Body of pancreas (tissue), 4 donors: ENCODE results near the gene TOR1B. TPM values are rescaled to one million over a fixed set of nuclear protein-coding genes. Genes with fewer than 3 reads are reported as not detected.
"Not testable (repeated sequence)": the region's sequence is repeated elsewhere in the genome, so short reads cannot be mapped to it uniquely, and the experiment has no call there.

Source experiments
- ATAC-seq: fragments of 150-250 bp; one replicate; pipeline ENCODE4 v1.9.1; 2016
- DNase-seq, 4 donors: peaks; one replicate each; pipeline ENCODE4 v3.0.0-alpha.2; 2019
- H3K27ac ChIP-seq, 4 donors: fragments of 200-600 bp; sonication (generic); 1 replicate in 3 of 4; 2 replicates in 1 of 4; pipeline versions ENCODE4 v1.5.1 to v1.6.1; 2016 to 2019; ENCODE audit warnings: mild to moderate bottlenecking in 1 of 4, mixed read lengths in 1 of 4, moderate library complexity in 1 of 4
- H3K27me3 ChIP-seq, 2 donors: fragments of 200-600 bp; sonication (generic); one replicate each; pipeline ENCODE4 v1.6.0; 2016; ENCODE audit warnings: mild to moderate bottlenecking in 1 of 2
- H3K36me3 ChIP-seq, 2 donors: fragments of 200-600 bp; sonication (generic); replicated peaks in 1 of 2; 2 replicates each; pipeline ENCODE4 v1.5.1; 2016; ENCODE audit warnings: low read depth in 2 of 2; ENCODE audit not compliant: insufficient read depth in 1 of 2
- H3K4me1 ChIP-seq: fragments of 200-600 bp; sonication (generic); one replicate; pipeline ENCODE4 v1.6.0; 2016
- H3K4me3 ChIP-seq, 2 donors: fragments of 200-600 bp; sonication (generic); 1 replicate in 1 of 2; 2 replicates in 1 of 2; pipeline ENCODE4 v1.5.1; 2016 to 2019
- H3K9me3 ChIP-seq, 3 donors: fragments of 200-600 bp; sonication (generic); 1 replicate in 2 of 3; 2 replicates in 1 of 3; pipeline ENCODE4 v1.5.1; 2016
- CTCF ChIP-seq, 7 experiments: fragments of 450-650 bp in 4 of 7; fragments of 200-600 bp in 3 of 7; sonication (generic) in 3 of 7; IDR thresholded peaks; one replicate each; pipeline ENCODE4 v1.5.1; 2016 to 2019; ENCODE audit warnings: antibody characterized with exemption in 7 of 7
- POLR2A ChIP-seq, 3 donors: fragments of 450-650 bp; IDR thresholded peaks; one replicate each; pipeline ENCODE4 v1.6.1; 2016; ENCODE audit warnings: antibody characterized with exemption in 3 of 3, mild to moderate bottlenecking in 2 of 3
- WGBS, 2 donors: methylation state at CpG; one replicate each; pipeline ENCODE4 v1.1.5; 2017; 5-methylcytosine and 5-hydroxymethylcytosine counted together
- intact Hi-C: fragments of 100-400 bp; cut with DNase I; formaldehyde crosslinking; loops from one replicate; pipeline ENCODE4 v1.15.1; 2023
- total RNA-seq, 2 donors: library from RNA; depleted of rRNA; stranded (reverse); fragments of >200 nt; gene quantifications; one replicate each; pipeline ENCODE4 v1.1.0, GENCODE V29; 2016

Gene TOR1B
- total RNA-seq, 2 donors from 2014 or later, result 9.6 to 19.2 TPM

DNA sequence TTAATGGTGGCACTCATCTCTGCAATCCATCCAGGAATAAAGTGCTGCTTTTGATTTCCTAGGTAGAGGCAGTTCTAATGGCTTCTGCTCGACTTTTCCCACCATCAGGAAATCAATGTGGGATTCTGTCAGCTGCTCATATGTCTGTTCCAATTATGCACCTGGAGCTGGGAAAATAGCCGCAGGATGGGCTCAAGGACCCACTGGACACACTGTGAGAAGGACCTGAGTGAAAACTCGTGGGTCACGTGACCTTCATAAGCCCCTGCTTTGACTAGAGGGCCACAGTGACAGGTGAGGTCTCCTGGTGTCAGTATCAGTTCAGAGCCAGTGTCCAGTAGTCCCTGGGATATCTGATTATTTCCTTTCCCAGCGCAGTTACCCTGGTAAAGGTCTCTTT is 32.2 kb upstream of the TOR1B start:
- WGBS, 2 donors, result 47 to 52% methylated on average over 3 to 5 of the region's 5 CpGs
- Histone ChIP-seq H3K27me3 (no peaks in the 10 kb centered on the region), H3K36me3 (no peaks in the 10 kb centered on the region), H3K4me1 (peaks cover 22% of the 10 kb centered on the region), H3K4me3 (no peak overlapping the region), H3K27ac (peak overlapping the region in 2 of 4 donors; percentile 30 to 43), H3K9me3 (no peaks in the 10 kb centered on the region)
- intact Hi-C loops, result loop anchor here (10.0 kb wide), 1 partner anchor 116 kb away; no protein-coding TSS in a partner anchor
- ATAC-seq, result no peak
- no peak for TF ChIP-seq POLR2A (IDR thresholded peaks at IDR 0.05)
- TF ChIP-seq CTCF (IDR thresholded peaks at IDR 0.05), result no peak
- DNase-seq, result peak in 1 of 4 donors; percentile 20

GRCh38 chr9:129773262-129774048 is 29.5 kb upstream of the TOR1B start:
- Histone ChIP-seq H3K9me3 (no peaks in the 10 kb centered on the region), H3K4me3 (no peak overlapping the region), H3K27me3 (no peaks in the 10 kb centered on the region), H3K36me3 (no peaks in the 10 kb centered on the region), H3K27ac (peak overlapping the region; percentile 4 to 68 (median 53)), H3K4me1 (peaks cover 22% of the 10 kb centered on the region)
- peak; percentile 64 to 84 (median 74) for DNase-seq
- intact Hi-C loops, result loop anchor here (10.0 kb wide), 1 partner anchor 119 kb away; no protein-coding TSS in a partner anchor
- TF ChIP-seq CTCF (IDR thresholded peaks at IDR 0.05) (no peak), POLR2A (IDR thresholded peaks at IDR 0.05) (no peak)
- ATAC-seq, result peak; percentile 74
- 35 to 39% methylated on average over 8 to 10 of the region's 10 CpGs for WGBS, 2 donors

DNA sequence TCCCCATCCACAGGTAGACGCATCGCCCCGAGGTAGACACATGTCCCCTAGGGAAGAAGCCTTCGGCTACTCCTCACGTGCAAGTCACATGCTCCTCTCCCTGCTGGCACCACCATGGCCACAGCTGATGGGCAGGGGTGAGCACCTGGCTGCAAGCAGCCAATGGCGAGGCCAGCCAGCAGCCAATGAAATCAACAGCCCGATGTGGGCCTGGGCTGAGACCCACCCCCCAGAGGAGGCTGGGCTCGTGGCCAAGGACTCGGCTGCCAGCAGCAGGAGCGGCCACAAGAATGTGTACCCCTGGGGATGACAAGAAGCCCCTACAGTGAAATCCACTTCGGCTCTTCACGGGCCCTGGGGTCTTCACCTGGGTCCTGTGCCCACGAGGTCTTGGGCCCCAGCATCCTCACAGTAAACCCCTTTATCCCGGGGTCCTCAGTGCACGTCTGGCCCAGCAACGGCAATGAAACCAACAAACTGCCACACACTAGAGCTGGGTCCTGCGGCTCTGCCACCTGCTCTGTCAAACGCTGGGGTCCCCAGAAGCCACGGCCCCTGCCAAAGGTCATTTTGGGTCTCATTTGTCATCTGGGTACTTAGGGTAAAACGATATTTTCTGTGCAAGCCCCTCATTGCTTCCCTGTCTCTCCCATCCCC is 28.1 kb upstream of the TOR1B start:
- intact Hi-C loops, result loop anchor here (10.0 kb wide), 1 partner anchor 120 kb away; no protein-coding TSS in a partner anchor
- H3K36me3 ChIP-seq, result no peaks in the 10 kb centered on the region
- TF ChIP-seq POLR2A (IDR thresholded peaks at IDR 0.05), result no peak
- no peak for TF ChIP-seq CTCF (IDR thresholded peaks at IDR 0.05)
- H3K4me3 ChIP-seq, result no peak overlapping the region
- H3K27me3 ChIP-seq, result no peaks in the 10 kb centered on the region
- no peak for ATAC-seq
- H3K4me1 ChIP-seq, result peaks cover 22% of the 10 kb centered on the region
- no peaks in the 10 kb centered on the region for H3K9me3 ChIP-seq
- H3K27ac ChIP-seq, result no peak overlapping the region
- no peak for DNase-seq
- WGBS, 2 donors, result 76 to 78% methylated on average over 10 to 20 of the region's 20 CpGs

DNA sequence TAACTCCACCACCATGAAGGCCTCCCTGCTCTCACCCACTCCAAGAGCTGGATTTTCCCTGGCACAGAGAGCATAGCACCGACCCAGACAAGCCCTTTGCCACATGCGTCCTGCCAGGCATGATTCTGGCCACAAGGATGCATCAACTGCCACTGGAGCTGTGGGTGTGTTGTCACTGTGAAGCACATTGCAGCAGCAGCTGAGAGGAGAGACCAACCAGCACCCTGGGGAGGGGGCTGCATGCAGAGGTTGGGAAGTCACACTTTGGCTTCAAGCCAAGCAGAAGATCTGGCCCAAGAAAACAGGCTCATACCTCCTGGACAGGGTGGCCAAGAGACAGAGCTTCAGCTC is 27.6 kb upstream of the TOR1B start:
- Histone ChIP-seq H3K4me1 (peaks cover 20% of the 10 kb centered on the region), H3K27ac (no peak overlapping the region)
- 41 to 60% methylated on average over 2 of the region's 2 CpGs for WGBS, 2 donors

DNA sequence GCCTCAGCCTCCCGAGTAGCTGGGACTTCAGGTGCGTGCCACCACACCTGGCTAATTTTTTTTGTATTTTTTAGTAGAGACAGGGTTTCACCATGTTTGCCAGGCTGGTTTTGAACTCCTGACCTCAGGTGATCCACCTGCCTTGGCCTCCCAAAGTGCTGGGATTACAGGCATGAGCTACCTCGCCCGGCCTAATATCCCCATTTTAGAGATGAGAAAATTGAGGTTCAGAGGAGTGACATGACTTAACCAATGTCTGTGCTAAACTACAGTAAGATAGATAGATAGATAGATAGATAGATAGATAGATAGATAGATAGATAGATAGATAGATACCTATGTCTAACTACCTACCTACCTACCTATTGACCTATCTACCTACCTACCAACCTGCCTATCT is 26.9 kb upstream of the TOR1B start:
- DNase-seq, H3K36me3 ChIP-seq, H3K27ac ChIP-seq, H3K27me3 ChIP-seq, H3K9me3 ChIP-seq, H3K4me3 ChIP-seq, ATAC-seq: not testable (repeated sequence)
- peaks cover 13% of the 10 kb centered on the region for H3K4me1 ChIP-seq
- WGBS, 2 donors, result 96 to 98% methylated on average over 4 of the region's 4 CpGs
- intact Hi-C loops, result loop anchor here (10.0 kb wide), 1 partner anchor 121 kb away; no protein-coding TSS in a partner anchor

More for the DNA sequence above, 27.6 kb upstream of the TOR1B start:
- Histone ChIP-seq H3K4me3 (no peak overlapping the region), H3K9me3 (no peaks in the 10 kb centered on the region), H3K27me3 (no peaks in the 10 kb centered on the region), H3K36me3 (no peaks in the 10 kb centered on the region)
- no peak for TF ChIP-seq CTCF (IDR thresholded peaks at IDR 0.05)
- TF ChIP-seq POLR2A (IDR thresholded peaks at IDR 0.05), result no peak
- no peak for ATAC-seq
- DNase-seq, result no peak
- intact Hi-C loops, result loop anchor here (10.0 kb wide), 1 partner anchor 121 kb away; no protein-coding TSS in a partner anchor
